GM12878 (cell line): ENCODE data around the gene ZNF527. TPM values are rescaled to one million over a fixed set of nuclear protein-coding genes. Genes with fewer than 3 reads are reported as not detected.

Experiments
- ATAC-seq: fragments of 200-7000 bp; cut with Tn5 transposase; 3 replicates; pipeline ENCODE4 v1.9.1; 2020; ENCODE audit warnings: mild to moderate bottlenecking, moderate library complexity
- BruUV-seq: library from RNA; stranded (reverse); fragments of 400-500 nt; replicated peaks from 2 replicates; lab custom pipeline; 2021; lab: Mats Ljungman, UMichigan
- CTCF ChIA-PET: fragments of 300-600 bp; sonication (Branson Sonifier 250); formaldehyde crosslinking; extraction: SDS; loops from one replicate; lab custom pipeline; 2021; ENCODE audit warnings: inconsistent platforms; lab: Yijun Ruan, JAX
- POLR2A ChIA-PET: fragments of 350-600 bp; formaldehyde crosslinking; extraction: SDS; loops from one replicate; lab custom pipeline; 2021; ENCODE audit warnings: inconsistent platforms; lab: Charles Lee
- RAD21 ChIA-PET: fragments of 300-600 bp; sonication (Branson Sonifier 250); formaldehyde crosslinking; loops from one replicate; lab custom pipeline; 2023; ENCODE audit warnings: antibody characterized with exemption; ENCODE audit not compliant: unreplicated experiment; lab: Charles Lee
- SMC1A ChIA-PET: fragments of 300-600 bp; sonication (Branson Sonifier 250); formaldehyde crosslinking; loops from one replicate; lab custom pipeline; 2023; ENCODE audit not compliant: unreplicated experiment, uncharacterized antibody; lab: Charles Lee
- DNase-seq: peaks from one replicate; pipeline ENCODE4 v3.0.0-alpha.2; 2011; ENCODE audit warnings: low read depth, low spot score
- FAIRE-seq: peaks from 3 replicates; lab custom pipeline; 2011; peaks lifted over from hg19 to GRCh38; lab: Jason Lieb, UNC
- H2AFZ ChIP-seq: 2 replicates; pipeline ENCODE4 v1.6.0; 2011; ENCODE audit warnings: low read depth, low read length, control low read depth; ENCODE audit not compliant: control insufficient read depth
- H3K27ac ChIP-seq: 2 replicates; pipeline ENCODE4 v1.5.1; 2011; ENCODE audit warnings: control low read depth; ENCODE audit not compliant: control insufficient read depth, insufficient read depth
- H3K27me3 ChIP-seq, 2 experiments: replicated peaks in 1 of 2; 2 replicates each; pipeline versions ENCODE4 v1.6.0 to v1.6.1; 2011; ENCODE audit warnings: low read length in 1 of 2; ENCODE audit not compliant: control insufficient read depth in 2 of 2, insufficient read depth in 2 of 2
- H3K36me3 ChIP-seq, 2 experiments: 2 replicates each; pipeline ENCODE4 v1.5.1; 2011; ENCODE audit warnings: low read length in 1 of 2; ENCODE audit not compliant: control insufficient read depth in 2 of 2, insufficient read depth in 2 of 2
- H3K4me1 ChIP-seq: 2 replicates; pipeline ENCODE4 v1.6.1; 2011; ENCODE audit warnings: mild to moderate bottlenecking, low read length, moderate library complexity, mixed read lengths; ENCODE audit not compliant: control insufficient read depth, insufficient read depth
- H3K4me2 ChIP-seq: 2 replicates; pipeline ENCODE4 v1.6.0; 2011; ENCODE audit warnings: control low read depth; ENCODE audit not compliant: control insufficient read depth, insufficient read depth
- H3K4me3 ChIP-seq: fragments of 200-600 bp; sonication (generic); 2 replicates; pipeline ENCODE4 v1.5.1; 2016
- H3K79me2 ChIP-seq: 2 replicates; pipeline ENCODE4 v1.6.0; 2011; ENCODE audit warnings: low read length; ENCODE audit not compliant: control insufficient read depth, insufficient read depth
- H3K9ac ChIP-seq: 2 replicates; pipeline ENCODE4 v1.8.0; 2011; ENCODE audit warnings: low read length, control low read depth, mixed read lengths; ENCODE audit not compliant: control insufficient read depth, insufficient read depth
- H3K9me3 ChIP-seq: replicated peaks from 3 replicates; pipeline ENCODE4 v1.5.1; 2011; ENCODE audit warnings: mild to moderate bottlenecking, low read length; ENCODE audit not compliant: control insufficient read depth, insufficient read depth
- H4K20me1 ChIP-seq: 2 replicates; pipeline ENCODE4 v1.6.0; 2011; ENCODE audit not compliant: control insufficient read depth, insufficient read depth
- ATF2 ChIP-seq: IDR thresholded peaks from 2 replicates; pipeline ENCODE4 v1.6.1; 2012; ENCODE audit warnings: low read length, inconsistent platforms
- CBFB ChIP-seq: IDR thresholded peaks from 2 replicates; pipeline ENCODE4 v1.6.1; 2016; ENCODE audit warnings: antibody characterized with exemption, low read depth
- FOXM1 ChIP-seq: IDR thresholded peaks from 2 replicates; pipeline ENCODE4 v1.6.1; 2012; ENCODE audit warnings: low read depth, mild to moderate bottlenecking, inconsistent platforms, low read length, moderate library complexity
- IRF3 ChIP-seq: fragments of 450-650 bp; IDR thresholded peaks from 2 replicates; pipeline ENCODE4 v1.6.1; 2014; ENCODE audit warnings: mild to moderate bottlenecking
- IRF5 ChIP-seq: fragments of 450-650 bp; IDR thresholded peaks from 2 replicates; pipeline ENCODE4 v1.6.1; 2017; ENCODE audit warnings: borderline replicate concordance
- NFIC ChIP-seq: IDR thresholded peaks from 2 replicates; pipeline ENCODE4 v1.6.1; 2012; ENCODE audit warnings: low read depth, mild to moderate bottlenecking, inconsistent platforms, low read length, moderate library complexity
- NFXL1 ChIP-seq: fragments of 450-650 bp; IDR thresholded peaks from 2 replicates; pipeline ENCODE4 v1.6.1; 2017; ENCODE audit warnings: antibody characterized with exemption, mild to moderate bottlenecking, borderline replicate concordance
- TCF7 ChIP-seq: IDR thresholded peaks from 2 replicates; pipeline ENCODE4 v1.6.1; 2014; ENCODE audit warnings: antibody characterized with exemption, borderline replicate concordance
- WGBS: methylation state at CpG from one replicate; pipeline ENCODE4 v1.1.6; 2016; ENCODE audit warnings: low lambda C conversion rate; ENCODE audit not compliant: insufficient replicate concordance, insufficient coverage; ENCODE audit errors: missing lambda C conversion rate; 5-methylcytosine and 5-hydroxymethylcytosine counted together
- in situ Hi-C: fragments of 300-500 bp; cut with MboI; formaldehyde crosslinking; loops from 9 replicates; pipeline ENCODE4 v1.14.3; 2018; ENCODE audit warnings: mixed read lengths
- intact Hi-C: fragments of 100-400 bp; cut with micrococcal nuclease; formaldehyde crosslinking; loops from one replicate; pipeline ENCODE4 v1.14.2; 2022; ENCODE audit not compliant: unreplicated experiment
- polyA plus RNA-seq, 11 experiments: library from polyadenylated mRNA; depleted of rRNA in 4 of 11; unstranded in 6 of 11; stranded (reverse) in 5 of 11; fragments of >200 nt; fragmentation: Nextera tagmentation in 4 of 11; fragmentation: Illumina TruSeq in 1 of 11; extraction: Ambion mirVana in 4 of 11; extraction: Trizol in 1 of 11; gene quantifications; 1 replicate in 1 of 11; 2 replicates in 10 of 11; pipeline versions ENCODE4 v1.2.1 to v1.2.3, GENCODE V29; 2011 to 2016; ENCODE audit warnings: inconsistent platforms in 2 of 11, missing spikeins in 2 of 11, low read depth in 1 of 11
- total RNA-seq, 4 experiments: library from RNA; depleted of rRNA in 3 of 4; stranded (reverse); fragments of >200 nt in 3 of 4; fragmentation: Illumina TruSeq in 1 of 4; extraction: Trizol in 1 of 4; gene quantifications; 2 replicates each; pipeline versions ENCODE4 v1.2.1 to v1.2.3, GENCODE V29; 2013 to 2021

The ZNF527 gene
- total and polyA plus RNA-seq, 10 of the 15 experiments (the other 5 are each of a cell fraction or from before 2014, with no cell fraction given): 2.0 to 5.6 (median 3.6) TPM

- Histone ChIP-seq H3K4me2 (no peak overlapping the region), H3K4me3 (no peak overlapping the region), H2AFZ (no peak overlapping the region), H3K27me3 (no peaks in the 10 kb centered on the region), H3K79me2 (no peaks in the 10 kb centered on the region), H3K9me3 (peaks cover 29% of the 10 kb centered on the region), H3K9ac (no peak overlapping the region), H4K20me1 (no peaks in the 10 kb centered on the region), H3K27ac (no peak overlapping the region), H3K36me3 (peaks cover 11 to 24% of the 10 kb centered on the region in 2 experiments), H3K4me1 (no peaks in the 10 kb centered on the region)
- RAD21 ChIA-PET: interaction anchor here (0.7 kb wide), 1 partner anchor 9 kb away, joined by 3 read pairs; the partner anchor contains the start of gene ZNF527
- intact Hi-C loops (no loop called here), in situ Hi-C loops (no loop called here)
- POLR2A ChIA-PET: no interaction called here
- SMC1A ChIA-PET: no interaction called here
- CTCF ChIA-PET: no interaction called here
- WGBS: 100% methylated on average over 1 of the region's 1 CpG
- no TSS peak for BruUV-seq
- DNase-seq: no peak
- no peak for ATAC-seq
- no peak for FAIRE-seq
- TF ChIP-seq NFIC (no peak), ATF2 (no peak), IRF5 (no peak), NFXL1 (no peak), IRF3 (no peak), CBFB (no peak), FOXM1 (no peak), TCF7 (no peak)
Observed at GRCh38 chr19:37361994-37362393, 8.9 kb upstream of the ZNF527 start.
